Measurements from ENCODE around the gene GMDS.

Gene GMDS

DNA sequence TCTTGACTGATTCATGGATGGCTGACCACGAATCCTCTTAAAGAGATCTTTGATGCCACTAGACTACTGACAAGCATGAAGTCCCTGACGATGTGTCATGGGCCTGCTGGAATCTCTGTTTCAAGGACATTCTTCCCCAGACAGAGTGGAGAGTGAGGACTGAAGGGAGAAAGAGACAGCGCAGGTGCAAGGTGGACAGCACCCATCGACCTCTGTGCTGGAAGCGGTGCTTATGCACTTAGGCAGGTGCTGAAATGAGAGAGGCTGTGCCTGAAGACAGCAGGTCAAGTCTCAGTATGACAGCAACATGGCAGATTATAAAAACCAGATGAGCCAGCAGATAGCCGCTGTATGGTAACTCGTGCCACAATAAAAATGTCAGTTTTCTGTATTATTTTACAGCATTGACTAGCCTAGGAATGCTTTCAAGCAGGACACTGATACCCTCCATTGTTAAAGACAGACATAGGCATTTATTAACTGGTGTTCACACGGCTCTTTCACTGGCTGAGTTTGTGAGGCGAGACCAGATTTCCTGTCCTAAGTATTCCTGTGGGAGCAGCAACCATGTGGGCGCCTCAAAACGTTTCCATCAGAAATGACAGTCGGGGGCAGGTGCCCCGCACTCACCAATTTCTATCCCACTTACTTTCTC is 588.2 kb downstream of the GMDS start:
- TF ChIP-seq ZC3H10 (CRISPR knock-in tag; IDR thresholded peaks at IDR 0.05) = no peak
- TF ChIP-seq GLIS3 (CRISPR knock-in tag; IDR thresholded peaks at IDR 0.05) = no peak
- TF ChIP-seq, protein P1, sequence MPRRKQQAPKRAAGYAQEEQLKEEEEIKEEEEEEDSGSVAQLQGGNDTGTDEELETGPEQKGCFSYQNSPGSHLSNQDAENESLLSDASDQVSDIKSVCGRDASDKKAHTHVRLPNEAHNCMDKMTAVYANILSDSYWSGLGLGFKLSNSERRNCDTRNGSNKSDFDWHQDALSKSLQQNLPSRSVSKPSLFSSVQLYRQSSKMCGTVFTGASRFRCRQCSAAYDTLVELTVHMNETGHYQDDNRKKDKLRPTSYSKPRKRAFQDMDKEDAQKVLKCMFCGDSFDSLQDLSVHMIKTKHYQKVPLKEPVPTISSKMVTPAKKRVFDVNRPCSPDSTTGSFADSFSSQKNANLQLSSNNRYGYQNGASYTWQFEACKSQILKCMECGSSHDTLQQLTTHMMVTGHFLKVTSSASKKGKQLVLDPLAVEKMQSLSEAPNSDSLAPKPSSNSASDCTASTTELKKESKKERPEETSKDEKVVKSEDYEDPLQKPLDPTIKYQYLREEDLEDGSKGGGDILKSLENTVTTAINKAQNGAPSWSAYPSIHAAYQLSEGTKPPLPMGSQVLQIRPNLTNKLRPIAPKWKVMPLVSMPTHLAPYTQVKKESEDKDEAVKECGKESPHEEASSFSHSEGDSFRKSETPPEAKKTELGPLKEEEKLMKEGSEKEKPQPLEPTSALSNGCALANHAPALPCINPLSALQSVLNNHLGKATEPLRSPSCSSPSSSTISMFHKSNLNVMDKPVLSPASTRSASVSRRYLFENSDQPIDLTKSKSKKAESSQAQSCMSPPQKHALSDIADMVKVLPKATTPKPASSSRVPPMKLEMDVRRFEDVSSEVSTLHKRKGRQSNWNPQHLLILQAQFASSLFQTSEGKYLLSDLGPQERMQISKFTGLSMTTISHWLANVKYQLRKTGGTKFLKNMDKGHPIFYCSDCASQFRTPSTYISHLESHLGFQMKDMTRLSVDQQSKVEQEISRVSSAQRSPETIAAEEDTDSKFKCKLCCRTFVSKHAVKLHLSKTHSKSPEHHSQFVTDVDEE (CRISPR knock-in tag; IDR thresholded peaks at IDR 0.05) = no peak
- no peak for TF ChIP-seq ZNF70 (CRISPR knock-in tag; IDR thresholded peaks at IDR 0.05)
- no peak for TF ChIP-seq TCF4 (CRISPR knock-in tag; IDR thresholded peaks at IDR 0.05; ENCODE audit: borderline replicate concordance)
- no peak for TF ChIP-seq ESRRG (CRISPR knock-in tag; IDR thresholded peaks at IDR 0.05)
- TF ChIP-seq ZNF8 (CRISPR knock-in tag; IDR thresholded peaks at IDR 0.05) = no peak
- TF ChIP-seq OSR1 (CRISPR knock-in tag; IDR thresholded peaks at IDR 0.05) = no peak
- TF ChIP-seq RARB (CRISPR knock-in tag; IDR thresholded peaks at IDR 0.05) = no peak
- no peak for TF ChIP-seq ISL1 (CRISPR knock-in tag; IDR thresholded peaks at IDR 0.05)
- TF ChIP-seq BACH2 (CRISPR knock-in tag; IDR thresholded peaks at IDR 0.05; ENCODE audit: borderline replicate concordance) = no peak
- ATAC-seq = no peak; the same call in 2 of the 3 replicates

DNA sequence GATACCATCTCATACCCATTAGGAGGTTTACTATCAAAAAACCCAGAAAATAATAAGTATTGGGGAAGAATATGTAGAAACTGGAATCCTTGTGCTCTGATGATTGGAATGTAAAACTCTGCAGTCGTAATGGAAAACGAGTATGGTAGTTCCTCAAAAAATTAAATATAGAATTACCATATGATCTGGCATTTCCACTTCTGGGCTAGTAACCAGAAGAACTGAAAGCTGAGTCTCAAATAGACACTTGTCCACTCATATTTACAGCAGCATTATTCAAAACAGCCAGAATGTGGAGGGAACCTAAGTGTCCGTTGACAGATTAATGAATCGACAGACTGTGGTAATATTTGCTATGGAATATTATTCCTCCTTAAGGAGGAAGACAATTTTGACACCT is 591.4 kb downstream of the GMDS start:
- TF ChIP-seq ZFP30 (CRISPR knock-in tag; IDR thresholded peaks at IDR 0.05) (no peak), SNAI2 (CRISPR knock-in tag; IDR thresholded peaks at IDR 0.05) (no peak), ZNF70 (CRISPR knock-in tag; IDR thresholded peaks at IDR 0.05) (no peak), CSDC2 (CRISPR knock-in tag; IDR thresholded peaks at IDR 0.05) (no peak)
- no peak for ATAC-seq

DNA sequence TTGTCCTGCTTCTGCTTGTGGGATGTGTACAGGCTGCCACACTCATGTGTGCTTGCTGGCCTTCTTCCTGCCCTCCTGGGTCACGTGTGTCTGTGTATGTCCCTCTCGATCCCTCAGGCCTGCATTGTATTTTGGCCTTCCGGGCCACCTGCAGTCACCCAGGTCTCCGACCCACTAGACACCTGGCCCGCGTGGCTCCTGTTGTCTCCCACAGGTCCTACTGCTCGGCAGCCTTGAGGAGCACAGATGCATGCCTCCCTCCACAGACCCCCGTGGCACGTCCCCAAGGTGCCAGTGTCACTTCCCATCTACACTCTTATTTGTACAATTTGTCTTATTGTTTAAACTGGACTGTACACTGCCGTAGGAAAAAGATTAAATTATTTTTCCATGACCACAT is 592.6 kb downstream of the GMDS start:
- no peak for TF ChIP-seq ARNTL (CRISPR knock-in tag; IDR thresholded peaks at IDR 0.05; ENCODE audit: borderline replicate concordance, low read depth)
- TF ChIP-seq ZNF8 (CRISPR knock-in tag; IDR thresholded peaks at IDR 0.05) = no peak
- no peak for TF ChIP-seq ESRRG (CRISPR knock-in tag; IDR thresholded peaks at IDR 0.05)
- no peak for TF ChIP-seq ZNF70 (CRISPR knock-in tag; IDR thresholded peaks at IDR 0.05)
- TF ChIP-seq, protein P2, sequence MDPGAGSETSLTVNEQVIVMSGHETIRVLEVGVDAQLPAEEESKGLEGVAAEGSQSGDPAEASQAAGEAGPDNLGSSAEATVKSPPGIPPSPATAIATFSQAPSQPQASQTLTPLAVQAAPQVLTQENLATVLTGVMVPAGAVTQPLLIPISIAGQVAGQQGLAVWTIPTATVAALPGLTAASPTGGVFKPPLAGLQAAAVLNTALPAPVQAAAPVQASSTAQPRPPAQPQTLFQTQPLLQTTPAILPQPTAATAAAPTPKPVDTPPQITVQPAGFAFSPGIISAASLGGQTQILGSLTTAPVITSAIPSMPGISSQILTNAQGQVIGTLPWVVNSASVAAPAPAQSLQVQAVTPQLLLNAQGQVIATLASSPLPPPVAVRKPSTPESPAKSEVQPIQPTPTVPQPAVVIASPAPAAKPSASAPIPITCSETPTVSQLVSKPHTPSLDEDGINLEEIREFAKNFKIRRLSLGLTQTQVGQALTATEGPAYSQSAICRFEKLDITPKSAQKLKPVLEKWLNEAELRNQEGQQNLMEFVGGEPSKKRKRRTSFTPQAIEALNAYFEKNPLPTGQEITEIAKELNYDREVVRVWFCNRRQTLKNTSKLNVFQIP (CRISPR knock-in tag; IDR thresholded peaks at IDR 0.05; ENCODE audit: borderline replicate concordance, low read depth) = no peak
- TF ChIP-seq ISL1 (CRISPR knock-in tag; IDR thresholded peaks at IDR 0.05) = no peak
- TF ChIP-seq BACH2 (CRISPR knock-in tag; IDR thresholded peaks at IDR 0.05; ENCODE audit: borderline replicate concordance) = no peak
- no peak for TF ChIP-seq CSDC2 (CRISPR knock-in tag; IDR thresholded peaks at IDR 0.05)
- TF ChIP-seq, protein P1 (CRISPR knock-in tag; IDR thresholded peaks at IDR 0.05) = no peak
- no peak for TF ChIP-seq PPARA (CRISPR knock-in tag; IDR thresholded peaks at IDR 0.05; ENCODE audit: borderline replicate concordance)
- no peak for ATAC-seq

DNA sequence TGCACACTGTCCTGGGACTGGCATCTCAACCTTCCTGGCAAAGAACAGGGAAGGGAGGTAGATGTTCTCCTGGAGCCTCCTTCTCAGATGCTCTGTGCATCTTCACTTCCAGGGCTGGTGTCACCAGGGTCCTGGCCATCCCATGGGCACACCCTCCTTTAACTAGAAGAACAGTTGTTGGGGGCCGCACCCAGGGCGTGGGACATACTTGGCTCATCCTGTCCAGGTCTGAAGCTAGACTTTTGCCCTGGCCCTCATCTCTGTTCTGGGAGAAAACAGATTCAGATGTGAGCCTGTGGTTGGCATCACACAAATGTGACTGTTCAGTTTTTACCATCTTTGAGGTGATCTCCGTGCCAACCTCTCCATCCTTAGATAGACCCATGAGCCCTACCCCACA is 594.0 kb downstream of the GMDS start:
- TF ChIP-seq ARNTL (CRISPR knock-in tag; IDR thresholded peaks at IDR 0.05; ENCODE audit: borderline replicate concordance, low read depth) = no peak
- no peak for ATAC-seq

DNA sequence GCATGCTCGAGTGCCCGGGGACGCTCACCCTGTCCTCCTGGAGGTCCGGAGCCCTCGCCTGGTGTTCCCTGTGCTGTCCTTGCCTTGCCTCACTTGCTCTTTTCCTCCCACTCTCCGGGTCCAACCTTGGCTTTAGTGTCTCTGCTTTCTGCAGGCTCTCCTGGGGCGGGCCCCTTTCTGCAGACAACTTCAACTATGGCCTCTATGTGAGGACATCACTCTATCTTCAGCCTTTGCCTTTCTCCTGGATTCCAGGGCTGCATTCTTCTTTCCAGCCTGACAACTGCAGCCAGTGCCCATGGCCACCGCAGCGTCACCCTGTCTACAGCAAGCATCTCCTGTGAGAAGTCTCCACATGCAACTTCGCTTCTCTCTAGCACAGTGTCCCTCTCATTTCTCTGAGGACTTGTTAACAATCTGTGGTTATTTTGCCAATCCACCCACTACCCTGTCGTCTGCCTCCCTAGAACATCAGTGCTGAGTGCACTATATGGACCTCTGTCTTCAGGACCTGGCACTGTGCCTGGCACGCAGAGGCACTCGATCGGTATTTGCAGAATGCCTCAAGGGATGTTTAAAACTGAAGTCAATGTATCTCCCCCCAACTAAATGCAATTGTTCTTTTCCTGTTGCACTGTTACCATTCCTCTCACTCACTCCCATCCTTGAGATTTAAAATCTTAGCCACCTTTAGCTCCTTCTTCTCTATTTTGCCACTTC is 599.8 kb downstream of the GMDS start:
- no peak for ATAC-seq
- no peak for TF ChIP-seq RARB (CRISPR knock-in tag; IDR thresholded peaks at IDR 0.05)
- TF ChIP-seq BACH2 (CRISPR knock-in tag; IDR thresholded peaks at IDR 0.05; ENCODE audit: borderline replicate concordance) = no peak
- TF ChIP-seq ARNTL (CRISPR knock-in tag; IDR thresholded peaks at IDR 0.05; ENCODE audit: borderline replicate concordance, low read depth) = no peak
- TF ChIP-seq TCF4 (CRISPR knock-in tag; IDR thresholded peaks at IDR 0.05; ENCODE audit: borderline replicate concordance) = no peak
- TF ChIP-seq GLIS3 (CRISPR knock-in tag; IDR thresholded peaks at IDR 0.05) = no peak

All from SK-N-SH treated with all-trans-retinoic acid at 6 μM for 48 hours (cell line).